Measurements from ENCODE around the gene KLHL21. TPM values are rescaled to one million over a fixed set of nuclear protein-coding genes. Genes with fewer than 3 reads are reported as not detected.

KLHL21 gene
- total and polyA plus RNA-seq, 2 of the 4 experiments (the other 2 are of a cell fraction): 12.0 to 36.7 TPM

- TF ChIP-seq NFE2L2 (IDR thresholded peaks at IDR 0.05; ENCODE audit: low read depth, low read length): no peak
Measured at GRCh38 chr1:6545276-6546112, 57.2 kb downstream of the KLHL21 start (continued).

DNA sequence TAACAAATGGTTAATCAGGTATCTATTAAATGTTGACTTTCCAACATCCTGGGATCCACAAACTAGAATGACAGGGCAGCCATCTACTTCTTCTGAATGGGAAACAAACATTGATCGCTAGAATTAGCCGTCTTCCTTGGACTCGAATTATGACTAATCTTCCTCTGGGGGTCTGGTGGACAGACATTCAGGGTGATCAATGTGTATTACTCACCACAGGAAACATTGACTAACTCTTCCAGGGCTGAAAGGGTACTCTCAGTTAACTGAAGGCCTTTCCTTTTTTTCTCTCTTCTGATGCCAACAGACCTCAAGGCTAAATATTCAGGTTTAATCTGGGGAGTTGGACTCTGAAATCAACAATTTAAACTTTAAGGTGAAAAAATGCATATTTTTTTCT is 57.8 kb downstream of the KLHL21 start:
- H2BK5ac ChIP-seq (ENCODE audit: low read depth, low read length, poor library complexity, severe bottlenecking): no peak overlapping the region
- peak; percentile 17; the same call in 1 of the 2 replicates for ATAC-seq (ENCODE audit: low read depth)

More for the DNA sequence above, 57.8 kb downstream of the KLHL21 start:
- Histone ChIP-seq H2BK15ac (ENCODE audit: low read depth, low read length) (no peak overlapping the region), H4K20me1 (ENCODE audit: insufficient read depth, low read length) (no peaks in the 10 kb centered on the region), H4K5ac (ENCODE audit: low read depth, low read length) (no peak overlapping the region), H3K9ac (ENCODE audit: low read depth, low read length) (no peak overlapping the region), H3K4me3 (ENCODE audit: insufficient read depth, low read depth, low read length) (no peak overlapping the region), H2AK9ac (replicated peaks; ENCODE audit: low read depth, low read length, poor library complexity) (no peak overlapping the region), H2BK120ac (ENCODE audit: low read depth, low read length) (no peak overlapping the region), H3K79me1 (ENCODE audit: low read depth in 1 of 2, low read length in 2 of 2) (peaks cover 15 to 20% of the 10 kb centered on the region in 2 experiments), H2AK5ac (ENCODE audit: low read depth, low read length) (no peak overlapping the region), H4K8ac (ENCODE audit: low read depth in 2 of 2, low read length in 2 of 2) (no peak overlapping the region), H4K91ac (ENCODE audit: insufficient read depth, low read depth, low read length) (no peak overlapping the region), H3K18ac (ENCODE audit: low read depth, low read length) (no peak overlapping the region), H3K4me1 (ENCODE audit: control insufficient read depth, insufficient read depth, low read length) (peaks cover 2% of the 10 kb centered on the region), H2AFZ (replicated peaks; ENCODE audit: low read length, poor library complexity) (no peak overlapping the region), H3K36me3 (ENCODE audit: control insufficient read depth, insufficient read depth, low read length) (peaks cover 45% of the 10 kb centered on the region), H3K27me3 (ENCODE audit: control insufficient read depth, insufficient read depth, low read length) (no peaks in the 10 kb centered on the region), H3K23ac (ENCODE audit: low read depth, low read length) (no peak overlapping the region), H3K9me3 (ENCODE audit: control insufficient read depth, insufficient read depth, low read length) (no peaks in the 10 kb centered on the region), H3K4me2 (ENCODE audit: low read depth, low read length) (no peak overlapping the region), H3K27ac (ENCODE audit: insufficient read depth, low read length) (no peak overlapping the region), H3K56ac (ENCODE audit: extremely low read depth, insufficient read depth, low read length) (no peak overlapping the region), H3K4ac (ENCODE audit: low read depth, low read length) (no peak overlapping the region), H3K14ac (replicated peaks; ENCODE audit: low read depth, low read length) (no peak overlapping the region), H3K9me1 (ENCODE audit: insufficient read depth, low read length) (peaks cover 5% of the 10 kb centered on the region; the same call in 1 of the 2 replicates), H2BK20ac (ENCODE audit: low read depth, low read length) (no peak overlapping the region)
- POLR2A ChIA-PET (ENCODE audit: unreplicated experiment): no interaction called here
- intact Hi-C loops (cut with micrococcal nuclease): no loop called here
- CTCF ChIA-PET: no interaction called here
- WGBS, 2 experiments (ENCODE audit: extremely low coverage in 2 of 2, insufficient read length in 1 of 2): 10% methylated on average over 2 of the region's 3 CpGs; no CpG with 5 or more reads in 1 of the 2 experiments
- dilution Hi-C loops (cut with HindIII; ENCODE audit: low sequenced_read_pairs, unreplicated experiment): no loop called here
- BruUV-seq (replicated peaks): no TSS peak
- TF ChIP-seq BHLHE40 (IDR thresholded peaks at IDR 0.05; ENCODE audit: low read depth, low read length) (no peak), POLR2A (IDR thresholded peaks at IDR 0.05; ENCODE audit: low read depth, low read length) (no peak), SMC3 (IDR thresholded peaks at IDR 0.05; ENCODE audit: low read depth, low read length) (no peak), FOS (IDR thresholded peaks at IDR 0.05; ENCODE audit: low read depth, low read length) (peak; percentile 50; the same call in 1 of the 2 replicates), CEBPB (IDR thresholded peaks at IDR 0.05; ENCODE audit: low read depth, low read length) (peak; percentile 39; the same call in 1 of the 2 replicates), USF2 (IDR thresholded peaks at IDR 0.05; ENCODE audit: low read depth, low read length) (no peak)
- TF ChIP-seq, protein P1, sequence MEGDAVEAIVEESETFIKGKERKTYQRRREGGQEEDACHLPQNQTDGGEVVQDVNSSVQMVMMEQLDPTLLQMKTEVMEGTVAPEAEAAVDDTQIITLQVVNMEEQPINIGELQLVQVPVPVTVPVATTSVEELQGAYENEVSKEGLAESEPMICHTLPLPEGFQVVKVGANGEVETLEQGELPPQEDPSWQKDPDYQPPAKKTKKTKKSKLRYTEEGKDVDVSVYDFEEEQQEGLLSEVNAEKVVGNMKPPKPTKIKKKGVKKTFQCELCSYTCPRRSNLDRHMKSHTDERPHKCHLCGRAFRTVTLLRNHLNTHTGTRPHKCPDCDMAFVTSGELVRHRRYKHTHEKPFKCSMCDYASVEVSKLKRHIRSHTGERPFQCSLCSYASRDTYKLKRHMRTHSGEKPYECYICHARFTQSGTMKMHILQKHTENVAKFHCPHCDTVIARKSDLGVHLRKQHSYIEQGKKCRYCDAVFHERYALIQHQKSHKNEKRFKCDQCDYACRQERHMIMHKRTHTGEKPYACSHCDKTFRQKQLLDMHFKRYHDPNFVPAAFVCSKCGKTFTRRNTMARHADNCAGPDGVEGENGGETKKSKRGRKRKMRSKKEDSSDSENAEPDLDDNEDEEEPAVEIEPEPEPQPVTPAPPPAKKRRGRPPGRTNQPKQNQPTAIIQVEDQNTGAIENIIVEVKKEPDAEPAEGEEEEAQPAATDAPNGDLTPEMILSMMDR (conservative IDR thresholded peaks at IDR 0.05; ENCODE audit: low read depth, low read length): no peak
- DNase-seq: peak; percentile 80
- in situ Hi-C loops (cut with MboI; ENCODE audit: low sequenced_read_pairs): no loop called here
